GM18505 (cell line): ENCODE results near the gene MMD2.

Source experiments
- ATAC-seq: cut with Tn5 transposase; IDR thresholded peaks from one replicate; pipeline ENCODE4 v1.9.1; 2021; ENCODE audit not compliant: unreplicated experiment
- POLR2A ChIP-seq: IDR thresholded peaks from 4 replicates; pipeline ENCODE4 v1.6.1; 2011; ENCODE audit warnings: borderline replicate concordance; ENCODE audit not compliant: insufficient read depth, insufficient read length; ENCODE audit errors: extremely low read depth

Gene MMD2

DNA sequence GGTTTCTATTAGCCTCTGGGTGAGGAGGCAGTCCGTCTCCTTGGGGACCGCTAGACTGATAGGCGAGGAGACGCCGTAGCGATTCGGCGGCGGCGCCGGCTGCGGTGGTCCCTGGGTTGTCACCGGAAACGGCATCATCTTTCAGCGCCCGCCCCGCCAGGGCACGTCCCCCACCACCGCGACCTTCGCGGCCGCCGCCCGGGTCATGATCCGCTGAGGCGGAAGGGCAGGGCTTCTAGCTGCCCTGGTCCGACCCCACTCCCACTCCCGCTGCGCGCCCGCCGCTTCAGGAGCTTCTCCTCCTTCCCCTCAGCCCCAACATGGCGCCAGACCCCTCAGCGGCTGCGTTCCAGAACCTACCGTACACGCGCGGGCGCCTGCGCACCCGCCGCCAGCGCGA lies 97.3 kb downstream of the MMD2 start, which contains the start of gene PAPOLB:
Gene PAPOLB (minus strand): TSS at position 358 of the 400 bp plus-strand sequence. CDS start 220 bp downstream, at position 138.
- ATAC-seq: no peak
- no peak for TF ChIP-seq POLR2A

DNA sequence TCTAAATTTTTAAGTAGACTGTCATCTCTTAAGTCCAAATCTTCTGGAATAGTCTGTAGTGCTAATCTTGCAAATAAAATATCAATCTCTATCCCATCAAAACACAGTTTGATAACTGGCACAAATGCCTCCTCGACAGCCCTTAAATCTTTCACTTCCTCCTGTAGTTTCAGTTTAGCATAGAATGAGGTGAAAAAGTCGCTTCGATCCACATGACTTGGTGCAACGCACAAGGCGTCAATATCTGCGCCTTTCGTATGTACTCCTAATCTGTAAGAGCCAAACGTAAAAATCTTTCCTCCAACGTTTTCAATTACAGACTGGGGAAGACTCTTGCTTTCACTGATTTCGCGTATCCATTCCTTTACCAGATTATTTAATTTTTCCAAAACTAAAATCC lies 97.8 kb downstream of the MMD2 start:
- TF ChIP-seq POLR2A: no peak
- ATAC-seq: no peak

DNA sequence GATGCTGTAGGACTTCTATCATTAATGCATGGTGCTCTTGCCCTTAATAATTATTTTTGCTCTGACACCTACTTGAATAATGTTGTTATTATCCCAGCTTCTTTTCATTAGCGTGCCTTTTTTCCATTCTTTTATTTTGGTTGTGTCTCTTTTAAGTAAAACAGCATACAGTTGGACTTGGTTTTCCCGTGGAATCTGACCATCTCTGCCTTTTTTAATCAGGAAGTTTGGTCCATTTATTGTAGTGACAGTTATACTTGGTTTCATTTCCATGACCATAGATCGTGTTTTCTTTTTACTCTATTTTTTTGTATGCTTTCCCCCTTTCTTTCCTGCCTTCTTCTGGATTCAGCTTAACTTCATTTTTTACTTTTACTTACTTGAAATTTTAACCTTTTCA lies 101.8 kb downstream of the MMD2 start:
- TF ChIP-seq POLR2A: no peak
- ATAC-seq: no peak

DNA sequence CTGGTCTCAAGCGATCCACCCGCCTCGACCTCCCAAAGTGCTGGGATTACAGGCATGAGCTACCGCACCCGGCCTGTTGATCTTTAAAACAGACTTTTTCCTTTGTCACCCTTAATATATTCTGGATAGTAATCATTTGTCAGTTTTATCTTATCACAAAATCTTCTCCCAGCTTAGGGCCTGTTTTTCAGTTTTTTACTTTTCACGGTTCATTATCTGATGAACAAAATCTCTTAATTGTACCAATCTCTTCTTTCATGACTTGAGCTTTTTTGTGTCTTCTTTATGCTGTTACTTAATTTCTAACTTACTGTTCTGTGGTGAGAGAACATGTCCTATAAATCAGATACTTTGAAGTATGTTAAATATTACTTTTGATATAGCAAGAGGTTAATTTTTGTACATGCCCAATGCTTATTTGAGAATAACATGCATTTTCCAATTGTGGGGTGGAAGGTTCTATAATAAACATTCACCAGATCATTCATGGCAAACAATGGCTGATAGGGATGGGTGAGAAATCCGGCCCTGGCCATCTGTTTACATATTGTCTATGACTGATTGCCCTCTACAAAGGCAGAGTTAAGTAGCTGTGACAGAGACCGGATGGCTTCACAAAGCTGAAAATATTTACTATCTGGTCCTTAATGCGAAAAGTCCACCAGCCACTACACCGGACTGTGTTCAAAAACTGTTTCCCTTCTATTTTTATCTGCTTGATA lies 102.5 kb downstream of the MMD2 start:
- TF ChIP-seq POLR2A: no peak
- no peak for ATAC-seq
